Duodenal mucosa (tissue), 2 donors: ENCODE data around the gene HLF.

Source experiments
- H3K27ac ChIP-seq: one replicate; pipeline ENCODE4 v1.7.0; 2013; ENCODE audit warnings: low read depth, low read length
- H3K27me3 ChIP-seq, 2 donors: one replicate each; pipeline ENCODE4 v1.7.0; 2013; ENCODE audit warnings: low read length in 2 of 2, control low read depth in 1 of 2; ENCODE audit not compliant: insufficient read depth in 2 of 2, control insufficient read depth in 1 of 2
- H3K36me3 ChIP-seq, 2 donors: one replicate each; pipeline ENCODE4 v1.7.0; 2013; ENCODE audit warnings: low read length in 2 of 2, control low read depth in 1 of 2; ENCODE audit not compliant: insufficient read depth in 2 of 2, control insufficient read depth in 1 of 2
- H3K4me1 ChIP-seq, 2 donors: one replicate each; pipeline ENCODE4 v1.7.0; 2013; ENCODE audit warnings: low read length in 2 of 2, control low read depth in 1 of 2; ENCODE audit not compliant: insufficient read depth in 2 of 2, control insufficient read depth in 1 of 2
- H3K4me3 ChIP-seq, 2 donors: one replicate each; pipeline ENCODE4 v1.7.0; 2013; ENCODE audit warnings: low read length in 2 of 2, low read depth in 1 of 2
- H3K9ac ChIP-seq, 2 donors: one replicate each; pipeline ENCODE4 v1.7.0; 2013; ENCODE audit warnings: low read length in 2 of 2, low read depth in 1 of 2
- H3K9me3 ChIP-seq, 2 donors: one replicate each; pipeline ENCODE4 v1.7.0; 2013; ENCODE audit warnings: low read length in 2 of 2, control low read depth in 1 of 2; ENCODE audit not compliant: control insufficient read depth in 1 of 2

HLF gene

GRCh38 chr17:55282741-55283140, 18.0 kb downstream of the HLF start:
- no peak overlapping the region for H3K4me3 ChIP-seq
- H3K27ac ChIP-seq: no peak overlapping the region

GRCh38 chr17:55283256-55283965, 18.7 kb downstream of the HLF start:
- H3K9me3 ChIP-seq: no peaks in the 10 kb centered on the region
- H3K4me1 ChIP-seq: peaks cover 42 to 45% of the 10 kb centered on the region in 2 donors
- H3K36me3 ChIP-seq: no peaks in the 10 kb centered on the region
- H3K4me3 ChIP-seq: no peak overlapping the region
- H3K27ac ChIP-seq: no peak overlapping the region
- H3K9ac ChIP-seq: no peak overlapping the region
- no peaks in the 10 kb centered on the region for H3K27me3 ChIP-seq

More at GRCh38 chr17:55282741-55283140, 18.0 kb downstream of the HLF start:
- Histone ChIP-seq H3K36me3 (no peaks in the 10 kb centered on the region), H3K9ac (no peak overlapping the region), H3K27me3 (no peaks in the 10 kb centered on the region), H3K9me3 (no peaks in the 10 kb centered on the region), H3K4me1 (peaks cover 40 to 43% of the 10 kb centered on the region in 2 donors)

DNA sequence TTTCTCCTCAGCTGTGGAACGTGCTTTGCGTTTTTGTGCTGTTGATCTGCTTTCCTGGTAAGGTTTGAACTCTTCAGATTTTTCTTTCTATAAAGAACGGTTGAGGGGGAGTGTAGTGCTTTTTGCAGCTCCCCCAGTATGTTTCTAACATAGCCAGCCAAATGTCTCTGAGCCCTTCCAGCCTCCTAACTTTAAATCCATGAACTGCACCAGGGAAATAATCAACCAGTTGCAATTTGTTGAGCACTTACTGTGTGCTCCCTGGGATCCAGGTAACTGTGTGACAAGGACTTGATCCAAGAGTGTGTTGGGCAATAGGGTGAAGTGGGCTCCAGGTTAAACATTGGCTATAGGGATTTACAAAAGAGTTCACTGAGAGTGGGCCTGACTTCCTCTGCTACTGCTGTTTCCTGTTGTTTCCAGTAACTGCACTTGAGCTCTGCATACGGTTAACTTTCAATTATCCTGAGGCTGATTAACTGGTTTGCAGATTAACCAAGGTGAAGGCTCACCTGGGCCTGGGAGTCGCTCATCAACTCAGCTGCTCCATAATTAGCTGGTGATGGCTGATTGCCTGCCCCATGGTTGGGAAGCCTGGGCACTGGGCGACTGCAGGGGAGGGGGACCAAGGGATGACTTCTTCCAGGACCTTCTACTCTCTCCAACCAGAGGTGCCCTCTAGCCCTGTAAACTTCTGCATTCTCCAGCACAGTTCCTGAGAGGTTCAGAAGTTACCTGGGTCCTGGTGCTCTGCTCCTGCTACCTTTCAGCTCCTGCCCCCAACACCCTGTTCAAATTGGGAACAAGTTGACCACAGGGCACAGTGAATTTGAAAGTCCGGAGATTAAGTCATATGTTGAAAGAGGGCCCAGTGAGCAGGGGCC, 19.5 kb downstream of the HLF start:
- peak overlapping the region; percentile 54 for H3K27ac ChIP-seq

GRCh38 chr17:55284944-55285339, 20.2 kb downstream of the HLF start:
- peak overlapping the region; percentile 54 for H3K27ac ChIP-seq
- no peaks in the 10 kb centered on the region for H3K36me3 ChIP-seq
- peaks cover 42 to 45% of the 10 kb centered on the region in 2 donors for H3K4me1 ChIP-seq
- H3K9me3 ChIP-seq: no peaks in the 10 kb centered on the region
- H3K4me3 ChIP-seq: peak overlapping the region in 1 of 2 donors; percentile 28
- H3K27me3 ChIP-seq: no peaks in the 10 kb centered on the region
- no peak overlapping the region for H3K9ac ChIP-seq

More for the DNA sequence above, 19.5 kb downstream of the HLF start:
- Histone ChIP-seq H3K36me3 (no peaks in the 10 kb centered on the region), H3K4me3 (peak overlapping the region in 1 of 2 donors; percentile 28), H3K27me3 (no peaks in the 10 kb centered on the region), H3K9me3 (no peaks in the 10 kb centered on the region), H3K4me1 (peaks cover 42 to 45% of the 10 kb centered on the region in 2 donors), H3K9ac (no peak overlapping the region)

- H3K9me3 ChIP-seq: no peaks in the 10 kb centered on the region
- H3K9ac ChIP-seq: peak overlapping the region in 1 of 2 donors; percentile 29
- H3K27ac ChIP-seq: peak overlapping the region; percentile 87
- no peaks in the 10 kb centered on the region for H3K27me3 ChIP-seq
- peaks cover 42 to 45% of the 10 kb centered on the region in 2 donors for H3K4me1 ChIP-seq
- peak overlapping the region in 1 of 2 donors; percentile 42 for H3K4me3 ChIP-seq
- no peaks in the 10 kb centered on the region for H3K36me3 ChIP-seq
Observed at GRCh38 chr17:55285340-55286301, 20.9 kb downstream of the HLF start.

GRCh38 chr17:55286681-55287589, 22.2 kb downstream of the HLF start:
- H3K9me3 ChIP-seq: peaks cover 0 to 4% of the 10 kb centered on the region in 2 donors
- peak overlapping the region in 1 of 2 donors; percentile 42 for H3K4me3 ChIP-seq
- H3K4me1 ChIP-seq: peaks cover 42 to 45% of the 10 kb centered on the region in 2 donors
- H3K9ac ChIP-seq: no peak overlapping the region
- peak overlapping the region; percentile 7 for H3K27ac ChIP-seq
- no peaks in the 10 kb centered on the region for H3K27me3 ChIP-seq
- no peaks in the 10 kb centered on the region for H3K36me3 ChIP-seq

GRCh38 chr17:55288356-55289105, 23.8 kb downstream of the HLF start:
- Histone ChIP-seq H3K36me3 (no peaks in the 10 kb centered on the region), H3K4me1 (peaks cover 39 to 40% of the 10 kb centered on the region in 2 donors), H3K27ac (no peak overlapping the region), H3K27me3 (no peaks in the 10 kb centered on the region), H3K9ac (no peak overlapping the region), H3K4me3 (no peak overlapping the region), H3K9me3 (peaks cover 0 to 4% of the 10 kb centered on the region in 2 donors)

DNA sequence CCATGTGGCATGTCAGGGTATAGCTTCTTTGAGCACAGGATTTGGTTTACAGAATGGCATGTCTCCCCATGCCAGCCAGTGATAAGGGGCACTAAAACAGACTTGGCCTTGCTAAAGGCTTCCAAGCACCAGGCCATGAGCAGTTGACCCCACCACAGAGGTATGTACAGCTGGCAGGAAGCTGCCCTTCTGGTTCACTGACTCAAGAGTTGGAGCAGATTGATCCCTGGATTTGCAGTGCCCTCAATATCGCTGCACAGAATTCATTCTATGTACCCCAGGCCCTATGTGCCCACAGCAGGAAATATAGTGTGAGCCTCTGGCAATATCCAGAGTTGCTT, 24.3 kb downstream of the HLF start:
- Histone ChIP-seq H3K4me3 (no peak overlapping the region), H3K27ac (no peak overlapping the region), H3K9ac (no peak overlapping the region), H3K4me1 (peaks cover 33 to 34% of the 10 kb centered on the region in 2 donors), H3K36me3 (no peaks in the 10 kb centered on the region), H3K27me3 (no peaks in the 10 kb centered on the region), H3K9me3 (peaks cover 0 to 4% of the 10 kb centered on the region in 2 donors)
